Measurements from ENCODE around the gene SMG9.

SMG9 gene

GRCh38 chr19:43760941-43761340 lies 6.2 kb upstream of the SMG9 start:
- TF ChIP-seq SIN3A (IDR thresholded peaks at IDR 0.05; ENCODE audit: borderline replicate concordance, insufficient read depth, low read length) (no peak), POLR2AphosphoS5 (IDR thresholded peaks at IDR 0.05; ENCODE audit: low read depth, low read length) (no peak), TAF1 (IDR thresholded peaks at IDR 0.05; ENCODE audit: borderline replicate concordance, insufficient read depth, low read length) (no peak), REST (IDR thresholded peaks at IDR 0.05; ENCODE audit: insufficient read depth in 1 of 2, low read depth in 2 of 2, low read length in 2 of 2) (no peak), FOXP2 (optimal IDR thresholded peaks at IDR 0.05; ENCODE audit: borderline replicate concordance, extremely low read depth, extremely low read length, insufficient read depth) (no peak)

DNA sequence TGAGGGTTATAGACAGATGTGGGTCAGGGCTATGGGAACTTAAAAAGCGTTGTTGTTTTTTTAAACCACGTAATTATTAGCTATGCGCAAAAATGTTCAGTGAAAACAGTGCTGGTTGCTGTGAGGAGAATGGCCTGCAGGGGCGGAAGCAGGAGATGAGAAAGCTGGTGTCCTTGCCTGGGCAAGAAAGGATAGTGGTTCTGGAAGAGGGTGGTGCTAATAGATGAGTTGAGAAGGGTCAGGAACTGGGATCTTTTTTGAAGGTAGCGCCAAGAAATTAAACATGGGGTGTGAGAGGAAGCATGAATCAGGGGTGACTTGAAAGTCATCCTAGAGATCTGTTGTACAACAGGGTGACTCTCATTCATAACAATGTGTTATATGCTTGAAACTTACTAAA lies 4.8 kb upstream of the SMG9 start:
- TF ChIP-seq TAF1 (IDR thresholded peaks at IDR 0.05; ENCODE audit: borderline replicate concordance, insufficient read depth, low read length), result no peak
- no peak for TF ChIP-seq POLR2AphosphoS5 (IDR thresholded peaks at IDR 0.05; ENCODE audit: low read depth, low read length)
- no peak for TF ChIP-seq FOXP2 (optimal IDR thresholded peaks at IDR 0.05; ENCODE audit: borderline replicate concordance, extremely low read depth, extremely low read length, insufficient read depth)
- no peak for TF ChIP-seq REST (IDR thresholded peaks at IDR 0.05; ENCODE audit: insufficient read depth in 1 of 2, low read depth in 2 of 2, low read length in 2 of 2)
- no peak for TF ChIP-seq SIN3A (IDR thresholded peaks at IDR 0.05; ENCODE audit: borderline replicate concordance, insufficient read depth, low read length)

- TF ChIP-seq POLR2AphosphoS5 (IDR thresholded peaks at IDR 0.05; ENCODE audit: low read depth, low read length) (peak; percentile 53; the same call in 1 of the 2 replicates), REST (IDR thresholded peaks at IDR 0.05; ENCODE audit: insufficient read depth in 1 of 2, low read depth in 2 of 2, low read length in 2 of 2) (peak in 1 of 2 experiments; percentile 37; a peak in 1 of 4 replicates), FOXP2 (optimal IDR thresholded peaks at IDR 0.05; ENCODE audit: borderline replicate concordance, extremely low read depth, extremely low read length, insufficient read depth) (no peak), TAF1 (IDR thresholded peaks at IDR 0.05; ENCODE audit: borderline replicate concordance, insufficient read depth, low read length) (no peak), SIN3A (IDR thresholded peaks at IDR 0.05; ENCODE audit: borderline replicate concordance, insufficient read depth, low read length) (no peak)
Observed at GRCh38 chr19:43755256-43755801, 567 bp upstream of the SMG9 start.

DNA sequence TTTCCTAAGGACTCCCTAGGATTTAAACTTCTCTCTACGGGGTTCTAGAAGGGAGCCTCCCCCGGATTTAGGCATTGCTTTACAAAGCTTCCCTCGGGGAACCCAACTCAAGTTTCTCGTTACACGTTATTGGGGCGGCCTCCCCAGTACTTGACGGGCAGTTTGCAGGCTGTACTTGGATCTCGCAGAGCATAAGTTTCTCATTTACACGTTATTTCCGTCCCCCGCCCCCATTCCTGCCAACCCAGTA lies 584 bp downstream of the SMG9 start:
- TF ChIP-seq FOXP2 (optimal IDR thresholded peaks at IDR 0.05; ENCODE audit: borderline replicate concordance, extremely low read depth, extremely low read length, insufficient read depth) (no peak), TAF1 (IDR thresholded peaks at IDR 0.05; ENCODE audit: borderline replicate concordance, insufficient read depth, low read length) (0 out of 2 replicates have a peak, but pooled peaks have one; percentile 8)

DNA sequence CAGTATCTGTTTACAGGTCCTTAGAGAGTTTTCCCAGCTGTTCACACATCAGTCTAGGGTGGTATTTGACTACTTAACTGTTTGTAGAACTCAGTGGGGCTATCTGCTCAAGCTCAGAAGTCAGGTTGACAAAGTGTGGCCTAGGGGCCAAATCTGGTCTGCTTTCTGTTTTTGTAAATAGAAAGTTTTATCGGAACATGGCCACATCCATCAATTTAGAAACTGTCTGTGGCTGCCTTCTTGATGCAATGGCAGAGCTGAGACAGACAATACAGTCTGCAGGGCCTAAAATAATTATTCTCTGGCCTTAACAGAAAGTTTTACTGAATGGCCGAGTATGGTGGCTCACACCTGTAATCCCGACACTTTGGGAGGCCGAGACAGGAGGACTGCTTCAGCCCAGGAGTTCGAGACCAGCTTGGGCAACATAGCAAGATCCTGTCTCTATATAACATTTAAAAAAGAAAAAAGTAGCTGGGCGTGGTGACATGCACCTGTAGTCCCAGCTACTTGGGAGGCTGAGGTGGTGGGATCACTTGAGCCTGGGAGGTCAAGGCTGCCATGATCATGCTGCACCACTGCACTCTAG lies 2.4 kb downstream of the SMG9 start:
- TF ChIP-seq REST (IDR thresholded peaks at IDR 0.05; ENCODE audit: insufficient read depth in 1 of 2, low read depth in 2 of 2, low read length in 2 of 2), result no peak
- no peak for TF ChIP-seq TAF1 (IDR thresholded peaks at IDR 0.05; ENCODE audit: borderline replicate concordance, insufficient read depth, low read length)
- TF ChIP-seq SIN3A (IDR thresholded peaks at IDR 0.05; ENCODE audit: borderline replicate concordance, insufficient read depth, low read length), result no peak
- TF ChIP-seq FOXP2 (optimal IDR thresholded peaks at IDR 0.05; ENCODE audit: borderline replicate concordance, extremely low read depth, extremely low read length, insufficient read depth), result no peak
- no peak for TF ChIP-seq POLR2AphosphoS5 (IDR thresholded peaks at IDR 0.05; ENCODE audit: low read depth, low read length)
